Ovary (tissue), 9 donors: ENCODE results near the gene ATP6V0E1. TPM values are rescaled to one million over a fixed set of nuclear protein-coding genes. Genes with fewer than 3 reads are reported as not detected.

Source experiments
- DNase-seq, 5 donors: peaks; one replicate each; pipeline ENCODE4 v3.0.0-alpha.2; 2019 to 2020
- H3K27ac ChIP-seq, 2 donors: fragments of 200-600 bp; one replicate each; pipeline versions ENCODE4 v1.5.1 to v1.8.0; 2019 to 2022
- H3K27me3 ChIP-seq: fragments of 200-600 bp; one replicate; pipeline ENCODE4 v1.8.0; 2022
- H3K36me3 ChIP-seq: fragments of 200-600 bp; sonication (generic); one replicate; pipeline ENCODE4 v1.5.1; 2019
- H3K4me1 ChIP-seq: one replicate; pipeline ENCODE4 v1.8.1; 2013; ENCODE audit warnings: mild to moderate bottlenecking, moderate library complexity; ENCODE audit not compliant: insufficient read depth
- H3K4me3 ChIP-seq: fragments of 200-600 bp; sonication (generic); one replicate; pipeline ENCODE4 v1.5.1; 2017
- H3K9me3 ChIP-seq, 2 donors: fragments of 200-600 bp in 1 of 2; sonication (generic) in 1 of 2; one replicate each; pipeline versions ENCODE4 v1.5.1 to v1.8.1; 2013 to 2019; ENCODE audit warnings: mild to moderate bottlenecking in 1 of 2, moderate library complexity in 1 of 2
- CTCF ChIP-seq, 3 donors: fragments of 450-650 bp in 2 of 3; fragments of 200-600 bp in 1 of 3; IDR thresholded peaks; one replicate each; pipeline versions ENCODE4 v1.5.1 to v1.8.0; 2016 to 2022; ENCODE audit warnings: antibody characterized with exemption in 3 of 3, mild to moderate bottlenecking in 1 of 3
- EP300 ChIP-seq: sonication (generic); formaldehyde crosslinking; IDR thresholded peaks from one replicate; pipeline ENCODE4 v1.6.1; 2017; ENCODE audit warnings: antibody characterized with exemption
- POLR2A ChIP-seq: fragments of 450-650 bp; IDR thresholded peaks from one replicate; pipeline ENCODE4 v1.6.1; 2017; ENCODE audit warnings: antibody characterized with exemption, mild to moderate bottlenecking, moderate library complexity
- WGBS, 3 donors: extraction: QIAGEN DNeasy Blood & Tissue Kit in 1 of 3; methylation state at CpG; one replicate each; pipeline versions ENCODE4 v1.1.5 to v1.1.7; 2013 to 2017; 5-methylcytosine and 5-hydroxymethylcytosine counted together
- intact Hi-C, 4 donors: fragments of 100-400 bp; cut with DNase I; formaldehyde crosslinking; loops; one replicate each; pipeline versions ENCODE4 v1.11.0 to v1.15.1; 2022 to 2023
- polyA plus RNA-seq, 2 donors: library from polyadenylated mRNA; stranded (reverse); fragments of 200-250 nt in 1 of 2; fragments of 350-450 nt in 1 of 2; fragmentation: Illumina TruSeq in 1 of 2; extraction: RNeasy Lipid Tissue Mini Kit (QIAGEN cat#74804) in 1 of 2; gene quantifications; one replicate each; pipeline ENCODE4 v1.2.3, GENCODE V29; 2013 to 2014
- total RNA-seq, 7 donors: library from RNA; depleted of rRNA in 2 of 7; stranded (reverse); fragments of >200 nt in 2 of 7; fragmentation: NEBNext Ultra II Directional in 3 of 7; extraction: Animal tissue kit (Norgen Biotek cat#: 25700) in 3 of 7; gene quantifications; one replicate each; pipeline versions ENCODE4 v1.1.0 to v1.2.4, GENCODE V29; 2016 to 2023
- donor health status: DM: no; HTN: no; CAD: no; lungs with moderate emphysema.
- donor health status: DM: no; HTN: no; CAD: no.
- donor health status: Bipolar disorder and iron deficiency.
- donor health status: DM: yes; HTN: yes; CAD: no.
- donor health status: DM: no; HTN: no; CAD: no.
- donor health status: DM: yes; HTN: yes; CAD: no.

Gene ATP6V0E1
- total and polyA plus RNA-seq, 9 donors = 99.7 to 376 (median 164) TPM

DNA sequence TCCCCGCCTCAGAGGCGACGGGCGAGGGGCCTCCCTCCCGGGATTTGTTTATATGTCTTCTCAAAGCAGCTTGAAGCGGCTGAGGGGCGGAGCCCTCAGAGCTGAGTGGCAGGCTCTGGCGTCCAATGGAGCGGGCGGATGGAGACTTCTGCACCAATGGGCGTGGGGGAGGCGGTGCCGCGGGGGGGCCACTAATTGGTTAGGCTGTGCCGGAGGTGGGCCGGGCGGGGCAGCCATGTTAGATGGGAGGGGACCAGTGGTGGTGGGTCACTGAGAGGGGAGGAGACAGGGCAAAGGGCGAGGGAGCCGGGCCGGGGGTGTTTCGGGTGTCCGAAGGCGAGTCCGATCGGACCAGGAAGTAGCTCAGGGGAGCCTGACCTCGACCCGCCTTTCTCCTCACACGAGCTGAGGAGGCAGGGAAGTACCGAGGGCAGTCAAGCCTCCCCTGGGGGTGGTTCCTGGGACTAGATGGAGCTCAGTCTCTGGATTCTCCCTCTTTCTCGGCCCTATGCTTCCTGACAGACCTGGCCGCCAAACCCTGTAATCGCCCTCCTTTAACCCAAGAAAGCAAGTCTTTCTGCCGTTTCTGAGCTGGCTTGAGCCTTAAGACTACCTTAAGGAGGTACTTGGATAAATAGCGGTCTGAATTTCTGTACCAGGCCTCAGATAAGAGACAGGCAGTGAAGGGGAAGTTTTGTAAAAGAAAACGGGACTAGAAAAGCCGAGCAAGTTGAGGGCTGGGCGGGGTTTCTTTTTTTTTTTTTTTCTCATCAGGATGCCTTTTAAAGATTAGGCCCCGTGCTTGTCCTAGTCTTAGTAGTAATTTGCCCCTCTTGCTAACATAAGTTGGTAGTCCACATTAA lies 73.7 kb downstream of the ATP6V0E1 start:
- 0 to 1% (median 0%) methylated on average over 36 to 38 of the region's 38 CpGs for WGBS, 3 donors
- intact Hi-C loops = loop anchor here in 2 of 4 donors (5.0 to 10.0 kb wide), 3 partner anchors 72 to 332 kb away; partner anchors contain the start of gene ATP6V0E1 (in 2 of the 2)
- H3K9me3 ChIP-seq = no peaks in the 10 kb centered on the region
- peak; percentile 98 to 99 (median 99) for DNase-seq
- TF ChIP-seq EP300 (no peak), POLR2A (no peak)
- peak overlapping the region; percentile 99 to 100 for H3K27ac ChIP-seq
- no peaks in the 10 kb centered on the region for H3K27me3 ChIP-seq
- H3K36me3 ChIP-seq = no peaks in the 10 kb centered on the region
- H3K4me1 ChIP-seq = no peaks in the 10 kb centered on the region
- peak overlapping the region; percentile 98 for H3K4me3 ChIP-seq

- no peaks in the 10 kb centered on the region for H3K36me3 ChIP-seq
- peaks cover 7% of the 10 kb centered on the region for H3K4me1 ChIP-seq
- WGBS, 3 donors = 80 to 89% (median 83%) methylated on average over 4 of the region's 4 CpGs
- H3K27ac ChIP-seq = no peak overlapping the region
- no peaks in the 10 kb centered on the region for H3K27me3 ChIP-seq
- no peaks in the 10 kb centered on the region for H3K9me3 ChIP-seq
- no peak for DNase-seq
- intact Hi-C loops = no loop called here
- TF ChIP-seq POLR2A = no peak
- TF ChIP-seq CTCF (IDR thresholded peaks at IDR 0.05) = no peak
- TF ChIP-seq EP300 = no peak
- H3K4me3 ChIP-seq = no peak overlapping the region
Measured at GRCh38 chr5:173062141-173062540, 78.6 kb downstream of the ATP6V0E1 start.

GRCh38 chr5:173065155-173065554 lies 81.6 kb downstream of the ATP6V0E1 start:
- Histone ChIP-seq H3K27ac (no peak overlapping the region), H3K4me3 (no peak overlapping the region), H3K9me3 (no peaks in the 10 kb centered on the region), H3K27me3 (no peaks in the 10 kb centered on the region), H3K36me3 (no peaks in the 10 kb centered on the region), H3K4me1 (peaks cover 14% of the 10 kb centered on the region)
- DNase-seq = no peak
- no peak for TF ChIP-seq CTCF (IDR thresholded peaks at IDR 0.05)
- no peak for TF ChIP-seq POLR2A
- TF ChIP-seq EP300 = no peak
- intact Hi-C loops = no loop called here

GRCh38 chr5:173069671-173070070 lies 86.1 kb downstream of the ATP6V0E1 start:
- H3K9me3 ChIP-seq = no peaks in the 10 kb centered on the region
- H3K4me1 ChIP-seq = peaks cover 15% of the 10 kb centered on the region
- no peak for TF ChIP-seq EP300
- no peak for TF ChIP-seq CTCF (IDR thresholded peaks at IDR 0.05)
- TF ChIP-seq POLR2A = no peak
- DNase-seq = no peak
- intact Hi-C loops = no loop called here
- no peaks in the 10 kb centered on the region for H3K27me3 ChIP-seq
- H3K4me3 ChIP-seq = no peak overlapping the region
- no peak overlapping the region for H3K27ac ChIP-seq
- 75 to 88% (median 77%) methylated on average over 7 of the region's 7 CpGs for WGBS, 3 donors
- no peaks in the 10 kb centered on the region for H3K36me3 ChIP-seq

GRCh38 chr5:173075137-173075843 lies 91.7 kb downstream of the ATP6V0E1 start:
- no peak for DNase-seq
- no peak overlapping the region for H3K4me3 ChIP-seq
- TF ChIP-seq EP300 (no peak), POLR2A (no peak), CTCF (IDR thresholded peaks at IDR 0.05) (no peak)
- peaks cover 4% of the 10 kb centered on the region for H3K4me1 ChIP-seq
- H3K27ac ChIP-seq = no peak overlapping the region
- WGBS, 3 donors = 89 to 90% (median 89%) methylated on average over 5 of the region's 5 CpGs
- no peaks in the 10 kb centered on the region for H3K36me3 ChIP-seq
- H3K9me3 ChIP-seq = no peaks in the 10 kb centered on the region
- intact Hi-C loops = no loop called here
- H3K27me3 ChIP-seq = no peaks in the 10 kb centered on the region
